RWPE1 (cell line): ENCODE measurements around the gene RAB3A.

ENCODE experiments used
- CTCF ChIA-PET: fragments of 350-600 bp; sonication (Branson Sonifier 250); formaldehyde crosslinking; extraction: SDS; loops from one replicate; lab custom pipeline; 2021; lab: Yijun Ruan, JAX
- POLR2A ChIA-PET: fragments of 400-600 bp; formaldehyde crosslinking; extraction: SDS; loops from one replicate; lab custom pipeline; 2020; ENCODE audit warnings: antibody characterized with exemption; ENCODE audit not compliant: low non-redundant PET; lab: Yijun Ruan, JAX
- DNase-seq: peaks from one replicate; pipeline ENCODE4 v3.0.0; 2012; ENCODE audit warnings: low spot score
- H3K27ac ChIP-seq: fragments of 450-650 bp; 2 replicates; pipeline ENCODE4 v1.5.1; 2017
- TF ChIP-seq, protein P1 (sequence below): fragments of 450-650 bp; conservative IDR thresholded peaks from 2 replicates; pipeline ENCODE4 v1.5.1; 2017; ENCODE audit warnings: low read depth, mild to moderate bottlenecking

RAB3A gene, protein sequence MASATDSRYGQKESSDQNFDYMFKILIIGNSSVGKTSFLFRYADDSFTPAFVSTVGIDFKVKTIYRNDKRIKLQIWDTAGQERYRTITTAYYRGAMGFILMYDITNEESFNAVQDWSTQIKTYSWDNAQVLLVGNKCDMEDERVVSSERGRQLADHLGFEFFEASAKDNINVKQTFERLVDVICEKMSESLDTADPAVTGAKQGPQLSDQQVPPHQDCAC

DNA sequence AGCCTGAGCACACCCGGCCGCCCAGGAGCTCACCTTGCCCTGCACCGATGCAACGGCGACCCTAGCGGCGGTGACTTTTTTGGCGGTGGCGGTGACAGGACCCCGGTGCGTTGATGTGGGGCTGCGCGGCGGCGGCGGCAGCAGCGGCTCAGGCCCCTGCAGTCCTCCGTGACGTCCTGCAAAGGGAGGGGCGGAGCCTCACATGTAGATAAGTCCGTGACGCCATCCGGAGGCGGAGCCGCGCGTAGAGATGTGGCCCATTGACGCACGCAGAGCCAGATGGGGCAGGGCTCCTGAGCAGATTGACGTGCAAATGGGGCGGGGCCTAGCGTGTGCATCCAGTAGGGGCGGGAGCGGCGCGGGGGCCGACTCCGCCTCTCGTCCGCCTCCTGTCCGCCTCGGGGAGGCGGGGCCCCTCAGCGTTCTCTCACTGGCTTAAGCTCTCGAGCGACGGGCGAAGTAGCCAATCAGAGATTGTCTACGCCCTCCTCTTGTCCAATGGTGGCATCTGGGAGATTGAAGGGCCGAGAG is at the start of gene RAB3A:
TSS of gene RAB3A (minus strand) at position 180 of the 531 bp plus-strand sequence. CDS start 1,302 bp downstream, outside the sequence.
- peak; percentile 99 for DNase-seq
- TF ChIP-seq, protein P1, sequence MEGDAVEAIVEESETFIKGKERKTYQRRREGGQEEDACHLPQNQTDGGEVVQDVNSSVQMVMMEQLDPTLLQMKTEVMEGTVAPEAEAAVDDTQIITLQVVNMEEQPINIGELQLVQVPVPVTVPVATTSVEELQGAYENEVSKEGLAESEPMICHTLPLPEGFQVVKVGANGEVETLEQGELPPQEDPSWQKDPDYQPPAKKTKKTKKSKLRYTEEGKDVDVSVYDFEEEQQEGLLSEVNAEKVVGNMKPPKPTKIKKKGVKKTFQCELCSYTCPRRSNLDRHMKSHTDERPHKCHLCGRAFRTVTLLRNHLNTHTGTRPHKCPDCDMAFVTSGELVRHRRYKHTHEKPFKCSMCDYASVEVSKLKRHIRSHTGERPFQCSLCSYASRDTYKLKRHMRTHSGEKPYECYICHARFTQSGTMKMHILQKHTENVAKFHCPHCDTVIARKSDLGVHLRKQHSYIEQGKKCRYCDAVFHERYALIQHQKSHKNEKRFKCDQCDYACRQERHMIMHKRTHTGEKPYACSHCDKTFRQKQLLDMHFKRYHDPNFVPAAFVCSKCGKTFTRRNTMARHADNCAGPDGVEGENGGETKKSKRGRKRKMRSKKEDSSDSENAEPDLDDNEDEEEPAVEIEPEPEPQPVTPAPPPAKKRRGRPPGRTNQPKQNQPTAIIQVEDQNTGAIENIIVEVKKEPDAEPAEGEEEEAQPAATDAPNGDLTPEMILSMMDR, result no peak
- ChIA-PET POLR2A (interaction anchor here (0.5 to 1.0 kb wide), 2 partner anchors 11 to 668 kb away, joined by 3 read pairs; partner anchors contain the start of gene MPV17L2), CTCF (interaction anchor here (0.5 to 3.0 kb wide), 6 partner anchors 12 to 368 kb away, joined by 3 to 16 read pairs (median 4); no protein-coding TSS in a partner anchor)
- H3K27ac ChIP-seq, result peak within 1 kb of the TSS; percentile 92

DNA sequence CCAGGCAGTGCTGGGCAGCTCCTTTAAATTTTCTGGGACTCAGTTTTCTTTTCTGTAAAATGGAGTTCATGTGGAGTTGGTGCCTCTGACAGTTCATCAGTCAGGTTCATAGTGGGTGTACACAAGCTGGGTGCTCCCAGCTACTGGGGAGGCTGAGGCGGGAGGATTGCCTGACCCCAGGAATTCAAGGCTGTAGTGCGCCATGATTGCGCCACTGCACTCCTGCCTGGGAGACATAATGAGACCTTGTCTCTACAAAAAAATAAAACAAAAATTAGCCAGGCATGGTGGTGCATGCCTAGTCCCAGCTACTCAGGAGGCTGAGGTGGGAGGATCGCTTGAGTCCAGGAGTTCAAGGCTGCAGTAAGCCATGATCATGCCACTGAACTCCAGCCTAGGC is 49.3 kb upstream of the RAB3A start:
- no peak overlapping the region for H3K27ac ChIP-seq
- TF ChIP-seq, protein P1, result no peak
- no peak for DNase-seq
- ChIA-PET CTCF (interaction anchor here (0.6 to 2.8 kb wide), 11 partner anchors 8 to 307 kb away, joined by 3 to 21 read pairs (median 11); partner anchors contain the start of gene RAB3A), POLR2A (interaction anchor here (0.9 kb wide), 1 partner anchor 70 kb away, joined by 4 read pairs; the partner anchor contains the start of gene LSM4)

DNA sequence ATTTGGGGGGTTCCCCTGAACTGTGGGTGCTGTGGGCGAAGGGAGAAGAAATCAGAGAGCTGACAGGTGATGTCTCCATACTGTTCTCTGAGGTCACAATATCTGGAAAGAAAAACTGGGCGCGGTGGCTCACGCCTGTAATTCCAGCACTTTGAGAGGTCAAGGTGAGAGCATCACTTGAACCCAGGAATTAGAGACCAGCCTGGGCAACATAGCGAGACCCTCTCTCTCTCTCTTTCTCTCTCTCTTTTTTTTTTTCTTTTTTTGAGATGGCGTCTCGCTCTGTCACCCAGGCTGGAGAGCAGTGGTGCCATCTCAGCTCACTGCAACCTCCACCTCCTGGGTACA is 48.5 kb upstream of the RAB3A start:
- H3K27ac ChIP-seq, result no peak overlapping the region
- TF ChIP-seq, protein P1, result no peak
- no peak for DNase-seq
- POLR2A ChIA-PET, result interaction anchor here (0.9 kb wide), 1 partner anchor 71 kb away, joined by 4 read pairs; the partner anchor contains the start of gene LSM4
- CTCF ChIA-PET, result interaction anchor here (0.6 to 2.8 kb wide), 25 partner anchors 8 to 306 kb away, joined by 3 to 21 read pairs (median 6); partner anchors contain the start of gene RAB3A

DNA sequence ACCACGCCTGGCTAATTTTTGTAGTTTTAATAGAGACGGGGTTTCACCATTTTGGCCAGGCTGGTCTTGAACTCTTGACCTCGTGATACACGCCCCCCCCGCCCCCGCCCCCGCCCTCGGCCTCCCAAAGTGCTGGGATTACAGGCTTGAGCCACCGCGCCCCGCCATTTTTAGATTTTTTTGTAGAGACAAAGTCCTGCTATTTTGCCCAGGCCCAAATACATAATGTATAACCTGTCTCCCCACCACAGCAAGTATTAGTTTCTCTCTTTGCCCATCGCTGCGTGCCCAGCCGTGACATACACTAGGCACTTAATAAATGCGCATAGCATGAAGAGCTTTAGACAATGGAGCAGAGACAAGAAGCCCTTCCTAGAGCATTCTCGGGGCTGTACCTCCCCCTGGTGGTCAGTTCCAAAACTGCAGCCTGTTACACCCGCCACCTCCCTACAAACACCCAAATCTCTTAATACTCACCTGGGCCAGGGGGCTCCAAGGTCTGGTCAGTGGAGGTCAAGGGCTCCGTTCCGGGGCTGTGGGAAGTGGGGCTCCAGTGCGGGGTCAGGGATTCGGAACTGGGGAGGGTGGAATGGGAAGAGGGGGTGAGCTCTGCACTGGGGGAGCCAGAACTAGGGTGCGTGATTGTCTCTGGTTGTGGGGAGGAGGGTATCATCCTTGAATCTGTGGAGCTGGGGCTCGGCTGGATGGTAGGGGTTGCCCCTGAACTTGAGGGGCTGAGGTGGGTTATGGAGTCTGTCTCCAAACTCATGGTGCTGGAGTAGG is 47.9 kb upstream of the RAB3A start:
- TF ChIP-seq, protein P1, result peak; percentile 94
- peak; percentile 84 for DNase-seq
- ChIA-PET POLR2A (interaction anchor here (0.9 kb wide), 1 partner anchor 71 kb away, joined by 4 read pairs; the partner anchor contains the start of gene LSM4), CTCF (interaction anchor here (0.5 to 2.8 kb wide), 33 partner anchors 9 to 200 kb away, joined by 3 to 21 read pairs (median 5); partner anchors contain the start of gene RAB3A)
- H3K27ac ChIP-seq, result no peak overlapping the region

DNA sequence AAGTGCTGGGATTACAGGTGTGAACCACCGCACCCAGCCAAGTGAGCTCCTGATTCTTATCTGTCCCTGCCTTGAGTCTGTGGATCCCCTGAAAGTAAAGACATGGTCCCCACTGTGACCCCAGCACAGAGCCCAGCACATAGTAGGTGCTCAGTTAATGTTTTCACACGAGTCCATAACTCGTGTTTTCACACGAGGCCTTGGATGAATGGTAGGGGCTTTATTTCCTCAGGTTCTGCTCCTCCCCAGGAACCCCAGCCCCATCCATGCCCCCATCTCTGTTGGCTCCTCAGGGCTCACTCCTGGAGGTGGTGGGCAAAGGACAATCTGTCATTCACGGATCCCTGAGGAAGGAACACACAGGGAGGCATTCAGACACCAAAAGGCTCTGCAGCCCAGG is 46.0 kb upstream of the RAB3A start:
- POLR2A ChIA-PET, result no interaction called here
- CTCF ChIA-PET, result interaction anchor here (1.2 kb wide), 2 partner anchors 42 to 137 kb away, joined by 5 to 8 read pairs; no protein-coding TSS in a partner anchor
- TF ChIP-seq, protein P1, result no peak
- DNase-seq, result no peak
- no peak overlapping the region for H3K27ac ChIP-seq

DNA sequence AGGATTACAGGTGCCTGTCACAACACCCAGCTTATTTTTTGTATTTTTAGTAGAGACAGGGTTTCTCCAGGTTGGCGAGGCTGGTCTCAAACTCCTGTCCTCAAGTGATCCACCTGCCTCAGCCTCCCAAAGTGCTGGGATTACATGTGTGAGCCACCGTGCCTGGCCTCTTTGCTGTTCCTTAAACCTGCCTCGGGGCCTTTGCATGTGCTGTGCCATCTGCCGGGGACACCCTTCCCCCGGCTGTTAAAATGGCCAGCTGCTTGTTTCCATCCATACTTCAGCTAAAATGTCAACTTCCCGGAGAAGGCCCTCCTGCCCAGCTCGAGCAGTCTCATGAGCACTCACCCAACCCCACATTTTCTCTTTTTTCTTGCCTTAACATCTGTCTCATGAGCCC is 41.5 kb upstream of the RAB3A start:
- ChIA-PET POLR2A (no interaction called here), CTCF (no interaction called here)
- H3K27ac ChIP-seq, result no peak overlapping the region
- TF ChIP-seq, protein P1, result no peak
- no peak for DNase-seq
